Measurements from ENCODE around the gene ADAM10. TPM values are rescaled to one million over a fixed set of nuclear protein-coding genes. Genes with fewer than 3 reads are reported as not detected.

ADAM10 gene
- polyA plus RNA-seq, 1 donor (not counting 4 experiments of a cell fraction or from before 2014, with no cell fraction given), result 198 TPM

- dilution Hi-C loops (cut with MboI; ENCODE audit: extremely low pct_ligation_motif_present, low sequenced_read_pairs), result no loop called here
- Histone ChIP-seq H3K4me3 (ENCODE audit: control insufficient read depth in 2 of 3, extremely low read depth in 1 of 3, insufficient read depth in 2 of 3, low read depth in 1 of 3, low read length in 3 of 3) (no peak overlapping the region), H3K27ac (ENCODE audit: control insufficient read depth, insufficient read depth, low read length) (no peak overlapping the region), H3K27me3 (ENCODE audit: control insufficient read depth, extremely low read depth, insufficient read depth, low read length) (no peaks in the 10 kb centered on the region), H3K9me3 (ENCODE audit: control insufficient read depth, low read depth, low read length) (no peaks in the 10 kb centered on the region), H3K79me2 (ENCODE audit: control insufficient read depth, insufficient read depth, low read length) (peaks cover 44% of the 10 kb centered on the region), H3K9me1 (ENCODE audit: control insufficient read depth, extremely low read depth, insufficient read depth, low read length) (no peaks in the 10 kb centered on the region), H3K36me3 (ENCODE audit: control insufficient read depth in 2 of 2, extremely low read depth in 1 of 2, insufficient read depth in 2 of 2, low read length in 2 of 2) (peaks cover 4 to 7% of the 10 kb centered on the region in 2 experiments), H3K4me1 (ENCODE audit: control insufficient read depth, extremely low read depth, insufficient read depth, low read length) (no peaks in the 10 kb centered on the region), H4K20me1 (ENCODE audit: control insufficient read depth, extremely low read depth, insufficient read depth, low read length) (peaks cover 2% of the 10 kb centered on the region), H2AFZ (ENCODE audit: control insufficient read depth, low read length) (no peak overlapping the region), H3K4me2 (ENCODE audit: control insufficient read depth, extremely low read depth, insufficient read depth, low read depth, low read length) (no peak overlapping the region), H3K9ac (ENCODE audit: control insufficient read depth, extremely low read depth, insufficient read depth, low read length) (no peak overlapping the region)
- FAIRE-seq (no peak), DNase-seq (ENCODE audit: low read depth, low spot score) (no peak)
- TF ChIP-seq CTCF (optimal IDR thresholded peaks at IDR 0.05 in 1 of 3, IDR thresholded peaks at IDR 0.05 in 1 of 3, conservative IDR thresholded peaks at IDR 0.05 in 1 of 3; ENCODE audit: extremely low read depth in 1 of 3, insufficient read depth in 2 of 3, low read length in 3 of 3) (no peak), EZH2 (IDR thresholded peaks at IDR 0.05; ENCODE audit: low read length) (no peak)
These were observed 67.3 kb downstream of the ADAM10 start for GRCh38 chr15:58682234-58682633.

- H3K4me3 ChIP-seq (ENCODE audit: control insufficient read depth in 2 of 3, extremely low read depth in 1 of 3, insufficient read depth in 2 of 3, low read depth in 1 of 3, low read length in 3 of 3), result no peak overlapping the region
- no peak overlapping the region for H3K4me2 ChIP-seq (ENCODE audit: control insufficient read depth, extremely low read depth, insufficient read depth, low read depth, low read length)
- H3K4me1 ChIP-seq (ENCODE audit: control insufficient read depth, extremely low read depth, insufficient read depth, low read length), result no peaks in the 10 kb centered on the region
- H4K20me1 ChIP-seq (ENCODE audit: control insufficient read depth, extremely low read depth, insufficient read depth, low read length), result peaks cover 2% of the 10 kb centered on the region
- H3K27ac ChIP-seq (ENCODE audit: control insufficient read depth, insufficient read depth, low read length), result no peak overlapping the region
- H3K36me3 ChIP-seq (ENCODE audit: control insufficient read depth in 2 of 2, extremely low read depth in 1 of 2, insufficient read depth in 2 of 2, low read length in 2 of 2), result peaks cover 4 to 7% of the 10 kb centered on the region in 2 experiments
- FAIRE-seq (peak; percentile 41), DNase-seq (ENCODE audit: low read depth, low spot score) (no peak)
- H3K9me3 ChIP-seq (ENCODE audit: control insufficient read depth, low read depth, low read length), result no peaks in the 10 kb centered on the region
- H3K9ac ChIP-seq (ENCODE audit: control insufficient read depth, extremely low read depth, insufficient read depth, low read length), result no peak overlapping the region
- H3K9me1 ChIP-seq (ENCODE audit: control insufficient read depth, extremely low read depth, insufficient read depth, low read length), result no peaks in the 10 kb centered on the region
- peaks cover 21% of the 10 kb centered on the region for H3K79me2 ChIP-seq (ENCODE audit: control insufficient read depth, insufficient read depth, low read length)
- no peaks in the 10 kb centered on the region for H3K27me3 ChIP-seq (ENCODE audit: control insufficient read depth, extremely low read depth, insufficient read depth, low read length)
- dilution Hi-C loops (cut with MboI; ENCODE audit: extremely low pct_ligation_motif_present, low sequenced_read_pairs), result no loop called here
- no peak overlapping the region for H2AFZ ChIP-seq (ENCODE audit: control insufficient read depth, low read length)
- no peak for TF ChIP-seq CTCF (optimal IDR thresholded peaks at IDR 0.05 in 1 of 3, IDR thresholded peaks at IDR 0.05 in 1 of 3, conservative IDR thresholded peaks at IDR 0.05 in 1 of 3; ENCODE audit: extremely low read depth in 1 of 3, insufficient read depth in 2 of 3, low read length in 3 of 3)
- TF ChIP-seq EZH2 (IDR thresholded peaks at IDR 0.05; ENCODE audit: low read length), result no peak
These were observed 70.8 kb downstream of the ADAM10 start for GRCh38 chr15:58678683-58679082.
